RPMI7951 (cell line): Measurements from ENCODE around the gene PCDHGB5. TPM values are rescaled to one million over a fixed set of nuclear protein-coding genes. Genes with fewer than 3 reads are reported as not detected.

Experiments
- DNase-seq: peaks from one replicate; pipeline ENCODE4 v3.0.0-alpha.2; 2012; ENCODE audit warnings: low read depth
- total RNA-seq: library from RNA; depleted of rRNA; stranded (reverse); fragments of >200 nt; shearing (Covaris generic); gene quantifications from 2 replicates; pipeline ENCODE4 v1.2.3, GENCODE V29; 2014; rRNA removed

PCDHGB5 gene
- total RNA-seq, result 18.6 and 19.8 TPM in 2 replicates

- peak; percentile 62 for DNase-seq
These were observed at the start of gene PCDHGB5 for GRCh38 chr5:141397756-141398551. PCDHGB5 (plus strand) TSS chr5:141397947; CDS start chr5:141398128, 181 bp downstream.

DNA sequence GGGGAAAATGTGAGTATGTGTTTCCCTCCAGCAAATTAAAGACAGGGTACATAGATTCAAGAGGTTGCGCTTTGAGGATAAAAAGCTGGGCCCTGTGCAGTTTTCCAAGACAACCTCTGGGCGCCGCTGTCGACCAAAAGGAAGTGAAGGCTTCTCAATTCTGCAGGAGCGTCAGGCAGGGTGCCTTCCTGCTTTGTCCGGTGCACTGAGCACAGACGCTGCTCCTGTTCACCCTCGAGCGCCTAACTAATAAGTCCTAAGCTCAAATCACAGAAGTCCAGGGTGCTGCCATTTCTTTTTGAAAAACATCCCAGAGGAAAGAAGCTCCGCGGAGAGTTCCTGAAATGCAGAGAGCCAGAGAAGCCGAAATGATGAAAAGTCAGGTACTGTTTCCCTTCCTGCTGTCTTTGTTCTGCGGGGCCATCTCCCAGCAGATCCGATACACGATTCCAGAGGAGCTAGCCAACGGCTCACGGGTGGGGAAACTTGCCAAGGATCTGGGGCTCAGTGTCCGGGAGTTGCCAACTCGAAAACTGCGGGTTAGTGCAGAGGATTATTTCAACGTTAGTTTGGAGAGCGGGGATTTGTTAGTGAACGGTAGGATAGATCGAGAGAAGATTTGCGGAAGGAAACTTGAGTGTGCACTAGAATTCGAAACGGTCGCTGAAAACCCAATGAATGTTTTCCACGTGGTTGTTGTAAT lies 47.7 kb upstream of the PCDHGB5 start, which contains the start of gene PCDHGB1:
Gene PCDHGB1, plus strand, starts transcription at position 183 of the 703 bp plus-strand sequence. Its CDS starts 162 bp downstream, at position 345.
- peak; percentile 86 for DNase-seq

DNA sequence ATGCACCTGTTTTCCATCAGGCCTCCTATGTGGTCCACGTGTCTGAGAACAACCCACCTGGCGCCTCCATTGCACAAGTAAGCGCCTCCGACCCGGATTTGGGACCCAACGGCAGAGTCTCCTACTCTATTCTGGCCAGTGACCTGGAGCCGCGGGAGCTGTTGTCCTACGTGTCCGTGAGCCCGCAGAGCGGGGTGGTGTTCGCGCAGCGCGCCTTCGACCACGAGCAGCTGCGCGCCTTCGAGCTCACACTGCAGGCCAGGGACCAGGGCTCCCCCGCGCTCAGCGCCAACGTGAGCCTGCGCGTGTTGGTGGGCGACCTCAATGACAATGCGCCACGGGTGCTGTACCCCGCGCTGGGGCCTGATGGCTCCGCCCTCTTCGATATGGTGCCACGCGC lies 46.2 kb upstream of the PCDHGB5 start:
- no peak for DNase-seq

GRCh38 chr5:141354900-141355469 lies 42.8 kb upstream of the PCDHGB5 start, which contains the start of gene PCDHGA4:
PCDHGA4 (plus strand) TSS chr5:141355021; CDS start chr5:141355108, 87 bp downstream.
- no peak for DNase-seq

DNA sequence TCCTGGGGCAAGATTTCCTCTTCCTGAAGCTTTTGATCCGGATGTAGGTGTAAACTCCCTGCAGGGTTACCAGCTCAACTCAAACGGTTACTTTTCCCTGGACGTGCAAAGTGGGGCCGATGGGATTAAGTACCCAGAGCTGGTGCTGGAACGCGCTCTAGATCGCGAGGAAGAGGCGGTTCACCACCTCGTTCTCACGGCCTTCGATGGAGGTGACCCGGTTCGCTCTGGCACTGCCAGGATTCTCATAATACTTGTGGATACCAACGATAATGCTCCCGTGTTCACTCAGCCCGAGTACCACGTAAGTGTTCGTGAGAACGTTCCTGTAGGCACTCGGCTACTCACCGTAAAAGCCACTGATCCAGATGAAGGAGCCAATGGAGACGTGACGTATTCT lies 42.1 kb upstream of the PCDHGB5 start:
- no peak for DNase-seq

DNA sequence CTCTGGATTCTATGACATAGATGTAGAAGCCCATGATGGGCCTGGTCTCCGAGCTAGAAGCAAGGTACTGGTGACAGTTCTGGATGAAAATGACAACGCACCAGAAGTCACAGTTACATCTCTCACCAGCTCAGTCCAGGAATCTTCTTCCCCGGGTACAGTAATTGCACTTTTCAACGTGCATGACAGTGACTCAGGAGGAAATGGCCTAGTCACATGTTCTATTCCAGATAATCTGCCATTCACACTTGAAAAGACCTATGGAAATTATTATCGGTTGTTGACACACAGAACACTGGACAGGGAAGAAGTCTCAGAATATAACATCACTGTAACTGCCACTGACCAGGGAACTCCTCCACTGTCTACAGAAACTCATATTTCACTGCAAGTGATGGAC lies 41.6 kb upstream of the PCDHGB5 start:
- DNase-seq, result no peak

DNA sequence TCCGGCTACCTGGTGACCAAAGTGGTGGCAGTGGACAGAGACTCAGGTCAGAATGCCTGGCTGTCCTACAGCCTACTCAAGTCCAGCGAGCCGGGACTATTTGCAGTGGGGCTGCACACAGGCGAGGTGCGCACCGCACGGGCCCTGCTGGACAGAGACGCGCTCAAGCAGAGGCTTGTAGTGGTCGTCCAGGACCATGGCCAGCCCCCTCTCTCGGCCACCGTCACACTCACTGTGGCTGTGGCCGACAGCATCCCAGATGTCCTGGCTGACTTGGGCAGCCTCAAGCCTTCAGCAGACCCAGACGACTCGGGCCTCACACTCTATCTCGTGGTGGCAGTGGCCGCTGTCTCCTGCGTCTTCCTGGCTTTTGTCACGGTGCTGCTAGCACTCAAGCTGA lies 40.8 kb upstream of the PCDHGB5 start:
- no peak for DNase-seq

- DNase-seq, result peak; percentile 74
These were observed 37.8 kb upstream of the PCDHGB5 start, which contains the start of gene PCDHGB2 for GRCh38 chr5:141359790-141360426. PCDHGB2 (plus strand) TSS chr5:141359994; CDS start chr5:141360136, 142 bp downstream.

DNA sequence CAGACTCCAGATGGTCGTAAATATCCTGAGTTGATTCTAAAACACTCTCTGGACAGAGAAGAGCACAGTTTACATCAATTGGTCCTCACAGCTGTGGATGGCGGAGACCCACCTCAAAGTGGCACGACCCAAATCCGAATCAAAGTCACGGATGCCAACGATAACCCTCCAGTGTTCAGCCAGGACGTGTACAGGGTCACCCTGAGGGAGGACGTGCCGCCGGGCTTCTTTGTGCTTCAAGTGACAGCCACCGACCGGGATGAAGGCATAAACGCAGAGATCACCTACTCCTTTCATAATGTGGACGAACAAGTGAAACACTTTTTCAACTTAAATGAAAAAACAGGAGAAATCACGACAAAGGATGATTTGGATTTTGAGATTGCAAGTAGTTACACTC lies 37.1 kb upstream of the PCDHGB5 start:
- no peak for DNase-seq

DNA sequence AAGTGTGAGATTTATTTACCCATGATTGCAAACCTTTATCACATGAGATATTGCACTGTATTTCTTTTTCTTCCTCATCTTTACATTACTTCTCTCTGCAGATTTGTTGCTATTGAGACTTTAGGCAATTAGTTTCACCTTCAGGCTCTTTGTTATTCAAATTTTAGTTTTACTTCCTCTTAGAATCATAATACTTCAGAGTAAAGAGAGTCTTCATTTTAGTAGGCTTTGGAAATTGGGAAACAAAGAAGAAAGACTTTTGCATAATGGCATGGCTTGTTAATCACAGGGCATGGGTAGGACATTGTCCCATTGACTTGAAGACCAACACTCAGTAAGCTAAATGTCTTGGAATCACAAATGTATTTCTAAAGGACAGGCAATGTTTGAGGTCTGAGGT lies 35.0 kb upstream of the PCDHGB5 start:
- DNase-seq, result no peak

- peak; percentile 42 for DNase-seq
These were observed 33.6 kb upstream of the PCDHGB5 start, which contains the start of gene PCDHGA5 for GRCh38 chr5:141363952-141364660. PCDHGA5 (plus strand) TSS chr5:141364162; CDS start chr5:141364331, 169 bp downstream.

GRCh38 chr5:141366016-141366896 lies 31.5 kb upstream of the PCDHGB5 start:
- no peak for DNase-seq

- DNase-seq, result peak; percentile 42
These were observed 27.5 kb upstream of the PCDHGB5 start, which contains the start of gene PCDHGB3 for GRCh38 chr5:141369994-141370848. PCDHGB3 (plus strand) TSS chr5:141370242; CDS start chr5:141370395, 153 bp downstream.

DNA sequence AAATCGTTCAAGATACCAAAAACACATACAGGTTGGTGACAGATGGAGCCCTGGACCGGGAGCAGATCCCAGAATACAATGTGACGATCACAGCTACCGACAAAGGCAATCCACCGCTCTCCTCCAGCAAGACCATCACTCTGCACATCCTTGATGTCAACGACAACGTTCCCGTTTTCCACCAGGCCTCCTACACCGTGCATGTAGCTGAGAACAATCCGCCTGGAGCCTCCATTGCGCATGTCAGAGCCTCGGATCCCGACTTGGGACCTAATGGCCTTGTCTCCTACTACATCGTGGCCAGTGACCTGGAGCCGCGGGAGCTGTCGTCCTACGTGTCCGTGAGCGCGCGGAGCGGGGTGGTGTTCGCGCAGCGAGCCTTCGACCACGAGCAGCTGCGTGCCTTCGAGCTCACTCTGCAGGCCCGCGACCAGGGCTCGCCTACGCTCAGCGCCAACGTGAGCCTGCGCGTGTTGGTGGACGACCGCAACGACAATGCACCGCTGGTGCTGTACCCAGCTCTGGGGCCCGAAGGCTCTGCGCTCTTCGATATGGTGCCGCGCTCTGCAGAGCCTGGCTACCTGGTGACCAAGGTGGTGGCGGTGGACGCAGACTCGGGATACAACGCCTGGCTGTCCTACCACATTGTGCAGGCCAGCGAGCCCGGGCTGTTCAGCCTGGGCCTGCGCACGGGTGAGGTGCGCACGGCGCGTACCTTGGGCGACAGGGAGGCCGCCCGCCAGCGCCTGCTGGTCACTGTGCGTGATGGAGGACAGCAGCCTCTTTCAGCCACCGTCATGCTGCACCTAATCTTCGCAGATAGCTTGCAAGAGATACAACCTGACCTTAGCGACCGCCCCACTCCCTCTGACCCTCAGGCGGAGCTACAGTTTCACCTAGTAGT lies 25.9 kb upstream of the PCDHGB5 start:
- no peak for DNase-seq

DNA sequence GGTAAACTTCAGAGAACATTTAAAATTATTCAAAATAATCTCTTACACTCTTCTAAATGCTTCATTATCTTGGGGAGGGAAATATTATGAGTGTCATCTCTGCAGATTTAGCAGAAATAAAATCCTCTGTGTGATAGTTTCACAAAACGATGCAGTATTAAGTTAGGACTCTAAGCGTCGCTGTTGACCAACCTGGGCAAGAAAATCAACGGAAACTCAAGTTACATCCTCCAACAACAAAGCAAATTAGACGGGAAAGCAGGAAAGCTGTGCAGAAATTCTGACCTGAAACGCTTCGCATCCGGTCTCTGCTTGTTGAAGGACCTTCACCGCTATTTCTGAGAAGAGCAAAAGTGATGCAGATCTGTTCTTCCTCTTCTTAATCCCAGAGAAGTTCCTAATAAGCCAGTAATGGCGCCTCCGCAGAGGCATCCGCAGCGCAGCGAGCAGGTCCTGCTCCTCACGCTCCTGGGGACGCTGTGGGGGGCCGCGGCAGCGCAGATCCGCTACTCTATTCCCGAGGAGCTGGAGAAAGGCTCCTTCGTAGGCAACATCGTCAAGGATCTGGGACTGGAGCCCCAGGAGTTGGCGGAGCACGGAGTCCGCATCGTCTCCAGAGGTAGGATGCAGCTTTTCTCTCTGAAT lies 24.0 kb upstream of the PCDHGB5 start, which contains the start of gene PCDHGA6:
Gene PCDHGA6, plus strand, starts transcription at position 219 of the 645 bp plus-strand sequence. Its CDS starts 193 bp downstream, at position 412.
- no peak for DNase-seq

DNA sequence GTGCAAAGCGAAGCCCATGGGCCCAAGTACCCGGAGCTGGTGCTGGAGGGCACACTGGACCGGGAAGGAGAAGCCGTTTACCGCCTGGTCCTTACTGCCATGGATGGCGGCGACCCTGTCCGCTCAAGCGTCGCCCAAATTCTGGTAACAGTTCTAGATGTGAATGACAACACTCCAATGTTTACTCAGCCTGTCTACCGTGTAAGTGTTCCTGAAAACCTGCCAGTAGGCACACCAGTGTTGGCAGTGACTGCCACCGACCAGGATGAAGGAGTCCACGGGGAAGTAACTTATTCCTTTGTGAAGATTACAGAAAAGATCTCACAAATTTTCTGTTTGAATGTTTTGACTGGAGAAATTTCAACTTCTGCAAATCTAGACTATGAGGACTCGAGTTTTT lies 23.1 kb upstream of the PCDHGB5 start:
- DNase-seq, result no peak
